Choroid plexus epithelial cell (primary cell): ENCODE measurements around the gene DIAPH2.
A peak's percentile ranks its signal among the peaks of the same experiment; 100 is the strongest.

ENCODE experiments used
- DNase-seq: peaks from one replicate; pipeline ENCODE4 v3.0.0-alpha.2; 2010; ENCODE audit warnings: low read depth
- H3K4me3 ChIP-seq: 2 replicates; pipeline ENCODE4 v1.5.1; 2011; ENCODE audit warnings: low read depth, mild to moderate bottlenecking, control low read depth, low read length, moderate library complexity
- TF ChIP-seq, protein P1 (sequence below): conservative IDR thresholded peaks from 2 replicates; pipeline ENCODE4 v1.5.1; 2011; ENCODE audit warnings: low read depth, mild to moderate bottlenecking, control low read depth, inconsistent platforms, low read length, moderate library complexity

The DIAPH2 gene

DNA sequence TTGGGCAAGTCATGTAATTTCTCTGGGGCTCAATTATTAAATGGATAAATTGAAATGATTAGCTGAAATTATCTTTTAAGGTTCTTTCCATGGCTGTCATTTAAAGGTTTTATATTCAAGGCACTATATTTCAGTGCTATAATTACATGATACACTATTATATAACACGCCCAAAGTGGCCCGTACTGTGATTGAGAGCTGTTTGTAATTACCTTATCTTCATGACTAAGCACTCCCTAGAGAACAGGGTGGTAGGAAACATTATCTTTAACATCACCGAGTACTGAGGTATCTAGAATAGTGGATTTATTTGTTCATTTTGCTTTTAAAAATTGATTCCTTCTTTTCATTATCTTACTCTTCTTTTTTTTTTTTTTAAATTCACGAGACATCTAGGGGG, 79.0 kb downstream of the DIAPH2 start:
- TF ChIP-seq, protein P1, sequence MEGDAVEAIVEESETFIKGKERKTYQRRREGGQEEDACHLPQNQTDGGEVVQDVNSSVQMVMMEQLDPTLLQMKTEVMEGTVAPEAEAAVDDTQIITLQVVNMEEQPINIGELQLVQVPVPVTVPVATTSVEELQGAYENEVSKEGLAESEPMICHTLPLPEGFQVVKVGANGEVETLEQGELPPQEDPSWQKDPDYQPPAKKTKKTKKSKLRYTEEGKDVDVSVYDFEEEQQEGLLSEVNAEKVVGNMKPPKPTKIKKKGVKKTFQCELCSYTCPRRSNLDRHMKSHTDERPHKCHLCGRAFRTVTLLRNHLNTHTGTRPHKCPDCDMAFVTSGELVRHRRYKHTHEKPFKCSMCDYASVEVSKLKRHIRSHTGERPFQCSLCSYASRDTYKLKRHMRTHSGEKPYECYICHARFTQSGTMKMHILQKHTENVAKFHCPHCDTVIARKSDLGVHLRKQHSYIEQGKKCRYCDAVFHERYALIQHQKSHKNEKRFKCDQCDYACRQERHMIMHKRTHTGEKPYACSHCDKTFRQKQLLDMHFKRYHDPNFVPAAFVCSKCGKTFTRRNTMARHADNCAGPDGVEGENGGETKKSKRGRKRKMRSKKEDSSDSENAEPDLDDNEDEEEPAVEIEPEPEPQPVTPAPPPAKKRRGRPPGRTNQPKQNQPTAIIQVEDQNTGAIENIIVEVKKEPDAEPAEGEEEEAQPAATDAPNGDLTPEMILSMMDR = no peak
- no peak overlapping the region for H3K4me3 ChIP-seq
- no peak for DNase-seq

DNA sequence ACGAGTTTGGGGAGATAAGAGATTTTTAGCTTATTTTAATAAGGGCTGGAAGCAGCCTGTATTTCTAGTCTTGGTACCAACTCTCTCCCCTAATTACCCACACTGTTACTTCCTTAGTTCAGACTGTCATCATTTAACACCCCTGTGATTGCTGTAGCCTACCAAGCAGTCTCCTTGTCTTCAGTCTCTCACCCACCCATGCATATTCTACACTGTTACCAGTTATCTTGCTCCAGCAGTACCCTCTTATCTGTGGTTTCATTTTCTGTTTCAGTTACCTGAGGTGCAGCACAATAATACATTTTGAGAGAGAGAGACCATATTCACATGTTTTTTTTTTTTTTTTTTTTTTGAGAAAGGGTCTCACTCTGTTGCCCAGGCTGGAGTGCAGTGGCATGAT, 80.2 kb downstream of the DIAPH2 start:
- DNase-seq = no peak
- H3K4me3 ChIP-seq = no peak overlapping the region
- TF ChIP-seq, protein P1 = no peak

DNA sequence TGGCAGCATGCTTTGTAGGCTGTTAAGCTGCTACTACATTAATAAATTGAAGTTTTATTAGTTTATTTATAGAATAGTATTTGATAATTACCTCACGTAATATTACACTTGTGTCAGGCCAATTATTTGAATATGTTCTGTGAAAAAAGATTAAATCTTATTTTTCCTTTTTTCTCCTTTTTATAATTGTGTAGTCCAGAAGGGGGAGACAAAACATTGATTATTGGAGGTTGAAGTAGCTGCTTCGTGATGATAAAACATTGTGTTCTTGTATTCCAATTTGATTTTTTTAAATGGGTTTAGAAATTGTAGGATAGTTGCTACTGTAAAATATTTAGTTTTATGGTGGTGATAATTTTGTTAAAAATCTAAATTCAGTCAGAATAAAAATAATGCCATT, 85.7 kb downstream of the DIAPH2 start:
- H3K4me3 ChIP-seq = no peak overlapping the region
- DNase-seq = peak; percentile 41
- TF ChIP-seq, protein P1 = peak; percentile 39

DNA sequence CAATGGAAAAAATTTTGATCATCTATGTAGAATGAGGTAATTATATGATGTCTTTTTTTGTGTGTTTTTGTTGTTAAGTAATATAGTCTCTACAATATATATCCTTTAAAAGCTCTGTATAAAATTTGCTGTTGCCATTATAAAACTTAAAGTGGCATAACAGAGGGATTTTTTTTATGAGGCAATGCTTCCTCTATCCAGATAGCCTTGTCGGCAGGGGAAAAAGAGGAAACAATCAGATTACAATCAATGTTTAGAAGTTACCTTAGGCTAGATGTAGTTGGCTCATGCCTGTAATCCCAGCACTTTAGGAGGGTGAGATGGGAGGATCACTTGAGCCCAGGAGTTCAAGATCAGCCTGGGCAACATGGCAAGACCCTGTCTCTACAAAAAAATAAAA, 86.8 kb downstream of the DIAPH2 start:
- H3K4me3 ChIP-seq = no peak overlapping the region
- TF ChIP-seq, protein P1 = no peak
- no peak for DNase-seq

DNA sequence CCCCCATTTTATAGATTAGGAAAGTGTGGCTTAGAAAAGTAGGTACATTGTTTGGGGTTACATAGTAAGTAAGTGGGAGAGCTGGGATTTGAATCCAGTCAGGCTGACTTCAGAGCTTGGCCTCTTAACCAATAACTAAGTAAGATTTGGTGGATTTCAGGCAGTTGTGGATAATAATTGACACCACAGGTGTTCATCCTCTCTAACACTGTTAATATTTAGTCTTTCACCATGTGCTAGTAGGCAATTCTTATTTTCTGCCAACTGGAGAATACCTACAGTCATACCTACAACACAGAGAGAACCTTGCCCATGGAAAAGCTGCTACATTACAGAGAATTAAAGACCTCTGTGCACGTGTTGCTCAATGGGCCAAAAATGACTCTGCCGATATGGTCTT, 89.5 kb downstream of the DIAPH2 start:
- DNase-seq = no peak
- TF ChIP-seq, protein P1 = no peak
- H3K4me3 ChIP-seq = no peak overlapping the region

DNA sequence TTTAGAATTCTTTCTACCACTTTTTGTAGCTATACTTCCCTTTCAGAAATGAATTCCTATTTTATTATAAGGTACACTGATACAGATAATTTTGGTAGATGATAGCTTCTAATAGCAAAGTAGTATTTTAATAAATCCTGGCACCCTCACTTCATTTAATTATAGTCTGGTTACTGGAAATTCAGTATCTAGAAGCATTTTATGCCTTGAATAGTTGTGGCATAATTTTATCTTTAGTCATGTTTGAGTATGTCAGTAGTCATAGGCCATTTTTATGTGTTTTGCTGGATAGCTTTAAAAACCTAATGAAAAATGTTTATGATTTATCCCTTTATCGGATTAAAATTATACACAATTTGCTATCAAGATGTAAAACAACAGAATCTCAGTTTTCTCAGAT, 92.3 kb downstream of the DIAPH2 start:
- H3K4me3 ChIP-seq = no peak overlapping the region
- TF ChIP-seq, protein P1 = no peak
- DNase-seq = peak; percentile 11

DNA sequence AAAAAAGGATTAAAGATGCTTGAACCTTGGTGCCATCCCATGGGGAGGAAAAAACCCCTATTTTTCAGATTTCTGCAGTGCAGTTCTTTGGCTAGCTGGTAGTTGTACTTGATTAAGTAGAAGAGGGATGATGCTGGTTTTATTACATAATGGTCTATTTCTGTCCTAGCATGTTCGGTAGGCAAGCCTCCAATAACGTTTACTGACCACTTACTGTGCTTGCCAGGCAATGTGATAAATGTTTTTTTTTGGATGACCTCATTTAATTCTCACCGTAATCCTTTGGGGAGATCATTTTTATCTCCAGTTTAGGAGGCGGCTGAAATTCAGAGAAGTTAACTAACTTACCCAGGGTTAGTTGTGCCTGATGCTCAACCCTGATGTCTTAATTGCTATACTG, 106.9 kb downstream of the DIAPH2 start:
- TF ChIP-seq, protein P1 = no peak
- peak; percentile 60 for DNase-seq
- no peak overlapping the region for H3K4me3 ChIP-seq
